ENCODE measurements around the gene SLC35F4.

- TF ChIP-seq CTCF (IDR thresholded peaks at IDR 0.05) (no peak), POLR2AphosphoS5 (IDR thresholded peaks at IDR 0.05) (no peak), POLR2A (IDR thresholded peaks at IDR 0.05) (no peak), EP300 (IDR thresholded peaks at IDR 0.05) (no peak)
Measured at GRCh38 chr14:57835766-57836165, 30.1 kb downstream of the SLC35F4 start.

All from upper lobe of left lung (tissue), 4 donors.